ENCODE data around the gene SIRPD.

SIRPD gene

GRCh38 chr20:1557605-1558004 is at the start of gene SIRPD:
Gene SIRPD, minus strand, starts transcription at chr20:1557705. Its CDS starts 52 bp downstream, at chr20:1557653.
- DNase-seq (ENCODE audit: insufficient read length, low spot score) (no peak), FAIRE-seq (no peak)
- TF ChIP-seq CTCF (IDR thresholded peaks at IDR 0.05; ENCODE audit: insufficient read depth, missing control alignments), result no peak

- no peak for TF ChIP-seq CTCF (IDR thresholded peaks at IDR 0.05; ENCODE audit: insufficient read depth, missing control alignments)
- DNase-seq (ENCODE audit: insufficient read length, low spot score) (no peak), FAIRE-seq (no peak)
These were observed 43.2 kb upstream of the SIRPD start for GRCh38 chr20:1600736-1601135.

- TF ChIP-seq CTCF (IDR thresholded peaks at IDR 0.05; ENCODE audit: insufficient read depth, missing control alignments), result no peak
- FAIRE-seq (no peak), DNase-seq (ENCODE audit: insufficient read length, low spot score) (no peak)
These were observed 37.8 kb upstream of the SIRPD start for GRCh38 chr20:1595333-1595732.

GRCh38 chr20:1588533-1589460 is 31.3 kb upstream of the SIRPD start:
- no peak for FAIRE-seq
- TF ChIP-seq CTCF (IDR thresholded peaks at IDR 0.05; ENCODE audit: insufficient read depth, missing control alignments), result no peak

GRCh38 chr20:1587781-1588532 is 30.5 kb upstream of the SIRPD start:
- FAIRE-seq (no peak), DNase-seq (ENCODE audit: insufficient read length, low spot score) (no peak)
- TF ChIP-seq CTCF (IDR thresholded peaks at IDR 0.05; ENCODE audit: insufficient read depth, missing control alignments), result no peak

More at GRCh38 chr20:1588533-1589460, 31.3 kb upstream of the SIRPD start:
- no peak for DNase-seq (ENCODE audit: insufficient read length, low spot score)

- DNase-seq (ENCODE audit: insufficient read length, low spot score) (no peak), FAIRE-seq (no peak)
- no peak for TF ChIP-seq CTCF (IDR thresholded peaks at IDR 0.05; ENCODE audit: insufficient read depth, missing control alignments)
These were observed 22.0 kb upstream of the SIRPD start for GRCh38 chr20:1579488-1579887.

All from D721Med (cell line).